ENCODE measurements around the gene PPP2R3B.

GRCh38 chrX:374596-374995, 12.1 kb downstream of the PPP2R3B start:
- TF ChIP-seq CTCF (conservative IDR thresholded peaks at IDR 0.05 in 1 of 2, IDR thresholded peaks at IDR 0.05 in 1 of 2; ENCODE audit: extremely low read depth in 1 of 2, insufficient read depth in 1 of 2, low read depth in 1 of 2, low read length in 2 of 2) (no peak), EZH2 (IDR thresholded peaks at IDR 0.05; ENCODE audit: borderline replicate concordance, low read length) (no peak)

Data from mammary epithelial cell (primary cell).